ENCODE results near the gene NT5C.

Gene NT5C

DNA sequence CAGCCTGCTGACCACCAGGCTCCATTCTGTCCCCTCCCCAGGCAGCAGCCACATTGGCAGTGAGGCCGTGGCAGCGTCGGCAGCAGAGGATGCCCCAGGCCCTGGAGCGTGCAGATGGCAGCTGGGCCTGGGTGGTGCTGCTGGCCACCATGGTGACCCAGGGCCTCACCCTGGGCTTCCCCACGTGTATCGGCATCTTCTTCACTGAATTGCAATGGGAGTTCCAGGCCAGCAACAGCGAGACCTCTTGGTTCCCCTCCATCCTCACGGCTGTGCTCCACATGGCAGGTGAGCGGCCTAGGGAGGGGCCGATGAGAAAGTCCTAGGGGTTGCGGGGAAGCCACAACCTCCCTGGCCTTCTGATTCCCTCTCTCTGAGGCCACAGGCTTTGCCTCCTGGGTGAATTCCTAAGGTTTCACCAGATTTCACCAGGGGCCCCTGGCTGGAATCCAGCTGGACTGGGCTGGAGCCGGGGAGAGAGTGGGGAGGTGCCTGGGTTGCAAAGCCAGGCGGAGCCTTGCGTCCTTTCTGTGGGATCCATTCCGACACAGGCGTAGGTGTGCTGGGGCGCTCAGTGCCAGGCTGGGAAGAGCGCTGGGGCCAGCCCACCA lies 37.9 kb downstream of the NT5C start:
- H3K4me3 ChIP-seq (ENCODE audit: low read depth, low read length), result no peak overlapping the region
- TF ChIP-seq, protein P1, sequence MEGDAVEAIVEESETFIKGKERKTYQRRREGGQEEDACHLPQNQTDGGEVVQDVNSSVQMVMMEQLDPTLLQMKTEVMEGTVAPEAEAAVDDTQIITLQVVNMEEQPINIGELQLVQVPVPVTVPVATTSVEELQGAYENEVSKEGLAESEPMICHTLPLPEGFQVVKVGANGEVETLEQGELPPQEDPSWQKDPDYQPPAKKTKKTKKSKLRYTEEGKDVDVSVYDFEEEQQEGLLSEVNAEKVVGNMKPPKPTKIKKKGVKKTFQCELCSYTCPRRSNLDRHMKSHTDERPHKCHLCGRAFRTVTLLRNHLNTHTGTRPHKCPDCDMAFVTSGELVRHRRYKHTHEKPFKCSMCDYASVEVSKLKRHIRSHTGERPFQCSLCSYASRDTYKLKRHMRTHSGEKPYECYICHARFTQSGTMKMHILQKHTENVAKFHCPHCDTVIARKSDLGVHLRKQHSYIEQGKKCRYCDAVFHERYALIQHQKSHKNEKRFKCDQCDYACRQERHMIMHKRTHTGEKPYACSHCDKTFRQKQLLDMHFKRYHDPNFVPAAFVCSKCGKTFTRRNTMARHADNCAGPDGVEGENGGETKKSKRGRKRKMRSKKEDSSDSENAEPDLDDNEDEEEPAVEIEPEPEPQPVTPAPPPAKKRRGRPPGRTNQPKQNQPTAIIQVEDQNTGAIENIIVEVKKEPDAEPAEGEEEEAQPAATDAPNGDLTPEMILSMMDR (IDR thresholded peaks at IDR 0.05; ENCODE audit: low read depth, low read length), result no peak
- no peak for DNase-seq
- no peaks in the 10 kb centered on the region for H3K36me3 ChIP-seq
- peaks cover 3% of the 10 kb centered on the region for H3K9me3 ChIP-seq (ENCODE audit: severe bottlenecking)
- H3K27ac ChIP-seq, result no peak overlapping the region
- H3K27me3 ChIP-seq (ENCODE audit: insufficient read depth, low read depth, severe bottlenecking), result no peaks in the 10 kb centered on the region

DNA sequence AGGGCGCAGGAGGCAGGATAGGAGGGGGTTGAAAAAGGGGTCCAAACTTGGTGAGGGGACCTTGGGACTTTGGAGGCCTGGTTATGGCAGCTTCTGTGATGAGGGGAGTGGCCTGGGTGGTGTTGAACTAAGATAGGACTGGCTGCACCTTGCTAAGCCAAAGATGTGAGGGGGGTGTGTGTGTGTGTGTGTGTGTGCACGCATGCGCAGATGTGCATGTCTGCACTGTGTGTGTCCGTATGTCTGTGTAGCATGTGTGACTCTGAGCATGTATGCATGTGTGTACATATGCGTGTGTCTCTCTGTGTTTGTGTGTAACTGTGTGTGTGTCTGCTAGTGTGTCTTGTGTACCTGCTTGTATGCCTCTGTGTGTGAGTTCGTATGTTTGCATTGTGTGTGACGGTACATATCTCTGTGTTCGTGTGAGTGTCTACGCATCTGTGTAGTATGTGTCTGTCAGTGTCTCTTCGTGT lies 39.7 kb downstream of the NT5C start:
- Histone ChIP-seq H3K36me3 (no peaks in the 10 kb centered on the region), H3K27ac (no peak overlapping the region), H3K9me3 (ENCODE audit: severe bottlenecking) (peaks cover 3% of the 10 kb centered on the region), H3K4me3 (ENCODE audit: low read depth, low read length) (no peak overlapping the region), H3K27me3 (ENCODE audit: insufficient read depth, low read depth, severe bottlenecking) (no peaks in the 10 kb centered on the region)
- no peak for DNase-seq
- TF ChIP-seq, protein P1 (IDR thresholded peaks at IDR 0.05; ENCODE audit: low read depth, low read length), result no peak

DNA sequence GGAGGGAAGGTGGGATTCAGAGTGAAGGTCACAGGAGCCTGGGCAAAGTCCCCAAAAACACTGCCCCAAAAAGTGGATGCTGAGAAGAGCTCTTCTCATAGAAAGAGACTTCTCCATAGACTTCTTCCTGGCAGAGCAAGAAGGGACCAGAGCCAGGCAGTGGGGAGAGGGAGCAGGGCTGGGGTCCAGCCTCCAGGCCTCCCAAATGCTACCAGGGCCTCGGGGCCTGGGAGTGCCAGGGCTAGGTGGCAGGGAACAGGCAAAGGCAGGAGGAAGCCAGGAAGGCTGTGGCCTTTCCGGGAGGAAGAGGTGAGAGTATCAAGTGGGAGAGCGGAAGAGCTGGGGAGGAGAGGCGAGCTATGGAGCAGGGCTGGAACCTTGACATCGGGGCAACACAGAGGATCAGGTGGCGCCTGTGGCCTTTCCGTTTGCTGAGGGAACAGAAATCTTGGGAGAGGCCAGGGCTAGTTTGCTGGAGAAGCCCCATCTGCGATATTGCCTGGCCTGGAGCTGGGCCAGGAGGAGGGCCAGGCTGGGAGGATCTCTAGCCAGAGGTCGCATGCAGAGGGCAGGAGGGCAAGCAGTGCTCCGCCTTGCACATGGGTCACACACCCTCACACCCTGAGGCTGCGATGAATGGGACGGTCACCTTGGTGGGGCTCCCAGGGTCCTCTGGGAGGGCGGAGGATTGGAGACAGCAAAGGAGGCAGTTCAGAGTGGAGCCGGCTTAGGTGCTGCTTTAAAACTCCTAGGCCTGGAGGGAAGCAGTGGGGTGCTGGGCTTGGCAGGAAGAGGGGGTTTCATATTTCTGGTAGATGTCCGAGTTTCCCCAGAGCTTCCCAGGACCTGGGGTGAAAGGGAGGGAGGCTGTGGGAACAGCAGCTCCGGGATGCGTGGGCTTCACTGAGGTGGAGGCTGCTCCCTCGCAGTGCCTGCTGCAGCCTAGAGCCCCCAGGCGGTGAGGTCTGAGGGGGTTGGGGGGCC lies 40.4 kb downstream of the NT5C start:
- Histone ChIP-seq H3K4me3 (ENCODE audit: low read depth, low read length) (no peak overlapping the region), H3K36me3 (no peaks in the 10 kb centered on the region), H3K9me3 (ENCODE audit: severe bottlenecking) (peaks cover 3% of the 10 kb centered on the region), H3K27me3 (ENCODE audit: insufficient read depth, low read depth, severe bottlenecking) (no peaks in the 10 kb centered on the region), H3K27ac (no peak overlapping the region)
- TF ChIP-seq, protein P1 (IDR thresholded peaks at IDR 0.05; ENCODE audit: low read depth, low read length), result no peak
- no peak for DNase-seq

DNA sequence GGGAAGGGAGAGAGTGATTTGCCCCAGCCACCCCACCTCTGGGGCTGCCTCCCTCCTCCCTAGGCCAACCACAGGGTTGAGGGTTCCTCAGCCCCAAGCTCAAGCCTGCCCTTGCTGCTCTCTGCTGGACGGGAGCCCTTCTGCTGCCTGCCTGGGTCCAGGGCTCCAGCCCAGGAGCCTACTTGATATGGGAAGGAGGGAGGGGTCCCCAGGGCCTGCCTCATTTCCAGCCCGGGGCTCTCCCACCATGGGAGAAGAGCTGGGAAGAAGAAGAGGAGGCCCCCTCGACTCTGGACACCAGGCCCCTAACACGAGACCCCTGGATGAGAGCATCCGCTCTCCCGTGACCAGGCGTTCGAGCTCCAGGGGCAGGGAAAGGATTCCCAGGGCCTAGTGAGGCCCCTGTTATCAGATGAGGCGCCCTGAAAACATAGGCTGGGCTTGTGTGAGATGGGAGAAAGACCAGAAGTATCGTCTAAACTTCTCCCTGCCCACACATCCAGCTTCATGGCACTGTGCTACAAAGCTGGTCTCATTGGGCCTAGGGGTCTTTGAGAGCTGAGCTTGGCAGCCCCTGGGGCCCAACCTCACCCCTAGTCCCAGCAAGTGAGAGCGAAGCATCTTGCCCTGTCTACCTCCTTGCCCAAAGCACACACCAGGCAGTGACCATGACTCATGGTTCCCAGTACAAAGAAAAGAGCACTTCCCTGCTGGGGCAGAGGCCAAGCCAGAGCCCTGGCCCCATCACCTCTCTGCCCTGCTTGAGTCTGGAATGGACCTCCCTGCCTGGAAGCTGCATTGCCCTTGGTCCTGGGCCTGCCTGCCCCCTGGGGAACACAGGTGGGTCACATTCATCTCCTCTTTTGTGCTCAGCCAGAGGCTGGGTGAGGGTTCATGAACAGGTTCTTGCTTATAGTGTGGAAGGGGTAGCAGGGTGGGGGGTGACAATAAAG lies 42.8 kb downstream of the NT5C start:
- TF ChIP-seq, protein P1 (IDR thresholded peaks at IDR 0.05; ENCODE audit: low read depth, low read length), result no peak
- no peak for DNase-seq
- Histone ChIP-seq H3K27me3 (ENCODE audit: insufficient read depth, low read depth, severe bottlenecking) (no peaks in the 10 kb centered on the region), H3K36me3 (no peaks in the 10 kb centered on the region), H3K9me3 (ENCODE audit: severe bottlenecking) (no peaks in the 10 kb centered on the region), H3K4me3 (ENCODE audit: low read depth, low read length) (no peak overlapping the region), H3K27ac (no peak overlapping the region)

DNA sequence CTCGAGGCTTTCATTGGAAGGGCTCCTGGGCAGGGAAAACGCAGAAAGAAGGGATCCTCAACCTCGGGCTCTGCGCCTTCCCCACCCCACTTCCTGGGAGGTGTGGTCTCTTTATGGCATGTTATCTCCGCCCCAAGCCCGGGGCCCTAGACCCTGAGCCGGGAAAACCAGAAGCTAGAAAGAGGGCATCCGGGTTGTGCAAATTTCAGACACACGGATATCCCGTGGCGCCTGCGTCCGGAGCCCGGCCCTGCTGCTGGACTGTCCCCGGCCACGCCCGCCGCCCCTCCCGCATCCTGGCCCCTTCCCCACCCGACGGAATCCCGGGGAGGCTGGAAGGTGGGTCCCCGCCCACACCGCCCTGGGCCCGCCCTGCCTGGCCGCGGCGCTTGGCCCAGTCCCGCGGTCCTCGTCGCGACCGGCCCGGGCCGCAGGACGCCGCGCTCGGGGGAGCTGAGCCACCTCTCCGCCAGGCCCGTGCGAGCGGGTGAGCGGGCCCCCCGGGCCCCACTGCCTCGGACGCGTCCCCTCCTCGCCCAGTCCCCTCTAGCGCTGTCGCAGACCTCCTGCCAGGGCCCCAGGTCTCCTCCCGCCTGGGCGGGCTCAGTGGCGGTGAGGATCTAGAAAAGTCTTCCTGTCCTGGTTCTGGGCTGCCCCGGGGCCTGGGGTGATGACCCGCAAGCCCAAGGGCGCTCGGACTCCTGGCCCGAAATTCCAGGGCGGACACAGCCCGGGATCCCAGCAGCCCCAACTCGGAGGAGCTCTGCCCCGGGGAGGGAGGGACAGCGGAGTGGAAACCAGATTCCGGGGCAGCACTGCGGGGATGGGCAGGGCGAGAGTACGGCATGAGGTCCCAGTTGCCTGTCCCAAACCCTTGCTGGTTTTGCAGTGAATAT lies 43.7 kb downstream of the NT5C start, which contains the start of gene SLC16A5:
TSS of gene SLC16A5 (plus strand) at position 397 of the 896 bp plus-strand sequence. CDS start 5,683 bp downstream, outside the sequence.
- DNase-seq, result no peak
- Histone ChIP-seq H3K27ac (no peak within 1 kb of the TSS), H3K36me3 (no peaks in the 10 kb centered on the region), H3K27me3 (ENCODE audit: insufficient read depth, low read depth, severe bottlenecking) (no peaks in the 10 kb centered on the region), H3K9me3 (ENCODE audit: severe bottlenecking) (no peaks in the 10 kb centered on the region), H3K4me3 (ENCODE audit: low read depth, low read length) (no peak within 1 kb of the TSS)
- TF ChIP-seq, protein P1 (IDR thresholded peaks at IDR 0.05; ENCODE audit: low read depth, low read length), result no peak
